B cell (primary cell): ENCODE data around the gene CTBS. TPM values are rescaled to one million over a fixed set of nuclear protein-coding genes. Genes with fewer than 3 reads are reported as not detected.

Experiments
- ATAC-seq: fragments of 200-7000 bp; cut with Tn5 transposase; one replicate; pipeline ENCODE4 v1.10.0; 2021; ENCODE audit warnings: low read depth, mild to moderate bottlenecking, moderate number of reproducible peaks, moderate library complexity
- CTCF ChIA-PET: fragments of 350-600 bp; sonication (Branson Sonifier 250); formaldehyde crosslinking; loops from one replicate; lab custom pipeline; 2021; ENCODE audit warnings: antibody characterized with exemption, inconsistent platforms; lab: Charles Lee
- POLR2A ChIA-PET: fragments of 350-600 bp; sonication (Branson Sonifier 250); formaldehyde crosslinking; loops from one replicate; lab custom pipeline; 2021; ENCODE audit warnings: antibody characterized with exemption; lab: Charles Lee
- DNase-seq: peaks from one replicate; pipeline ENCODE4 v3.0.0; 2013
- H2AFZ ChIP-seq: 2 replicates; pipeline ENCODE4 v1.6.1; 2012; ENCODE audit warnings: mild to moderate bottlenecking, low read depth, low read length; ENCODE audit not compliant: insufficient read depth, poor library complexity, severe bottlenecking
- H3K27ac ChIP-seq, 2 donors: 1 replicate in 1 of 2; 2 replicates in 1 of 2; pipeline ENCODE4 v1.5.1; 2012 to 2013; ENCODE audit warnings: low read length in 2 of 2, mild to moderate bottlenecking in 2 of 2, moderate library complexity in 1 of 2
- H3K27me3 ChIP-seq, 4 experiments: fragments of 200-600 bp in 1 of 4; sonication (generic) in 1 of 4; replicated peaks in 1 of 4; 1 replicate in 2 of 4; 2 replicates in 2 of 4; pipeline versions ENCODE4 v1.6.1 to v1.7.0; 2013 to 2016; ENCODE audit warnings: low read length in 3 of 4, mild to moderate bottlenecking in 2 of 4, mixed read lengths in 1 of 4, moderate library complexity in 1 of 4; ENCODE audit not compliant: insufficient read depth in 4 of 4, control insufficient read depth in 3 of 4; ENCODE audit errors: control extremely low read depth in 1 of 4
- H3K36me3 ChIP-seq, 2 experiments: replicated peaks in 1 of 2; 1 replicate in 1 of 2; 2 replicates in 1 of 2; pipeline versions ENCODE4 v1.6.1 to v1.7.1; 2013; ENCODE audit warnings: low read length in 1 of 2; ENCODE audit not compliant: insufficient read depth in 2 of 2, control insufficient read depth in 1 of 2; ENCODE audit errors: control extremely low read depth in 1 of 2, extremely low read depth in 1 of 2
- H3K4me1 ChIP-seq, 2 donors: fragments of 200-600 bp in 1 of 2; sonication (generic) in 1 of 2; 1 replicate in 1 of 2; 2 replicates in 1 of 2; pipeline versions ENCODE4 v1.5.1 to v1.6.1; 2013 to 2017; ENCODE audit warnings: low read length in 2 of 2; ENCODE audit not compliant: control insufficient read depth in 2 of 2, insufficient read depth in 2 of 2
- H3K4me2 ChIP-seq: replicated peaks from 2 replicates; pipeline ENCODE3; 2012; ENCODE audit warnings: mild to moderate bottlenecking, low read depth, low read length; ENCODE audit not compliant: poor library complexity, severe bottlenecking
- H3K4me3 ChIP-seq, 5 experiments: fragments of 200-600 bp in 1 of 5; sonication (generic) in 1 of 5; 1 replicate in 3 of 5; 2 replicates in 2 of 5; pipeline versions ENCODE4 v1.5.1 to v1.7.0; 2011 to 2016; ENCODE audit warnings: low read length in 4 of 5, mild to moderate bottlenecking in 4 of 5, low read depth in 2 of 5, control low read depth in 1 of 5, moderate library complexity in 1 of 5; ENCODE audit not compliant: insufficient read depth in 1 of 5; ENCODE audit errors: control extremely low read depth in 1 of 5, extremely low read depth in 1 of 5
- H3K79me2 ChIP-seq: fragments of 200-600 bp; sonication (generic); one replicate; pipeline ENCODE4 v1.6.0; 2016; ENCODE audit warnings: low read length; ENCODE audit not compliant: control insufficient read depth, insufficient read depth
- H3K9ac ChIP-seq: fragments of 200-600 bp; sonication (generic); 2 replicates; pipeline ENCODE4 v1.6.1; 2017; ENCODE audit warnings: mild to moderate bottlenecking, low read length, moderate library complexity
- H3K9me3 ChIP-seq, 3 donors: one replicate each; pipeline versions ENCODE4 v1.6.1 to v1.7.1; 2013; ENCODE audit warnings: low read length in 2 of 3; ENCODE audit not compliant: control insufficient read depth in 2 of 3, insufficient read depth in 1 of 3; ENCODE audit errors: control extremely low read depth in 1 of 3
- H4K20me1 ChIP-seq: 2 replicates; pipeline ENCODE4 v1.6.0; 2012; ENCODE audit warnings: mild to moderate bottlenecking, low read length; ENCODE audit not compliant: insufficient read depth, control insufficient read depth, poor library complexity, severe bottlenecking
- H3K27ac Mint-ChIP-seq: one replicate; pipeline ENCODE4 v1.8.0; 2021; ENCODE audit warnings: mixed read lengths
- H3K27me3 Mint-ChIP-seq: one replicate; pipeline ENCODE4 v1.8.0; 2021; ENCODE audit warnings: mixed read lengths
- H3K4me1 Mint-ChIP-seq: one replicate; pipeline ENCODE4 v1.8.0; 2021; ENCODE audit warnings: mixed read lengths
- H3K4me3 Mint-ChIP-seq: one replicate; pipeline ENCODE4 v1.8.0; 2021; ENCODE audit warnings: mixed read lengths
- H3K9me3 Mint-ChIP-seq: one replicate; pipeline ENCODE4 v1.8.0; 2022; ENCODE audit warnings: mixed read lengths; ENCODE audit not compliant: insufficient read depth
- EZH2 ChIP-seq: IDR thresholded peaks from 2 replicates; pipeline ENCODE4 v1.6.1; 2012; ENCODE audit warnings: borderline replicate concordance, low read depth, mild to moderate bottlenecking, moderate library complexity, low read length; ENCODE audit not compliant: insufficient read depth, poor library complexity, severe bottlenecking
- WGBS: methylation state at CpG from one replicate; pipeline ENCODE4 v1.1.5; 2013; ENCODE audit warnings: missing lambda C conversion rate; ENCODE audit not compliant: insufficient coverage; 5-methylcytosine and 5-hydroxymethylcytosine counted together
- intact Hi-C: fragments of 100-400 bp; cut with micrococcal nuclease; formaldehyde crosslinking; loops from one replicate; pipeline ENCODE4 v1.10.0; 2022
- polyA plus RNA-seq: library from polyadenylated mRNA; depleted of rRNA; stranded (reverse); fragments of >200 nt; gene quantifications from 2 replicates; pipeline ENCODE4 v1.2.3, GENCODE V29; 2012
- total RNA-seq, 2 donors: library from RNA; stranded (reverse); fragments of 120-200 nt in 1 of 2; gene quantifications; 1 replicate in 1 of 2; 2 replicates in 1 of 2; pipeline versions ENCODE4 v1.2.3 to v1.2.4, GENCODE V29; 2013 to 2022
- TF ChIP-seq, protein P1 (sequence below): fragments of 200-600 bp; IDR thresholded peaks from one replicate; pipeline ENCODE4 v1.8.0; 2022; ENCODE audit warnings: antibody characterized with exemption, mild to moderate bottlenecking

Gene CTBS
- total and polyA plus RNA-seq, 2 donors (not counting 1 experiment from before 2014, with no cell fraction given): 13.6 to 19.1 TPM

GRCh38 chr1:84603223-84603622 lies 29.0 kb upstream of the CTBS start:
- H3K4me2 ChIP-seq: no peak overlapping the region
- CTCF ChIA-PET: interaction anchor here (1.4 kb wide), 1 partner anchor 17 kb away, joined by 6 read pairs; no protein-coding TSS in a partner anchor
- H3K9me3 Mint-ChIP-seq: peaks cover 8% of the 10 kb centered on the region

GRCh38 chr1:84600796-84601195 lies 26.6 kb upstream of the CTBS start:
- no peak overlapping the region for H2AFZ ChIP-seq
- Mint-ChIP-seq H3K4me1 (peaks cover 12% of the 10 kb centered on the region), H3K9me3 (peaks cover 5% of the 10 kb centered on the region), H3K27me3 (no peaks in the 10 kb centered on the region), H3K27ac (no peak overlapping the region), H3K4me3 (no peak overlapping the region)
- H3K9ac ChIP-seq: no peak overlapping the region
- no peak for ATAC-seq
- TF ChIP-seq, protein P1, sequence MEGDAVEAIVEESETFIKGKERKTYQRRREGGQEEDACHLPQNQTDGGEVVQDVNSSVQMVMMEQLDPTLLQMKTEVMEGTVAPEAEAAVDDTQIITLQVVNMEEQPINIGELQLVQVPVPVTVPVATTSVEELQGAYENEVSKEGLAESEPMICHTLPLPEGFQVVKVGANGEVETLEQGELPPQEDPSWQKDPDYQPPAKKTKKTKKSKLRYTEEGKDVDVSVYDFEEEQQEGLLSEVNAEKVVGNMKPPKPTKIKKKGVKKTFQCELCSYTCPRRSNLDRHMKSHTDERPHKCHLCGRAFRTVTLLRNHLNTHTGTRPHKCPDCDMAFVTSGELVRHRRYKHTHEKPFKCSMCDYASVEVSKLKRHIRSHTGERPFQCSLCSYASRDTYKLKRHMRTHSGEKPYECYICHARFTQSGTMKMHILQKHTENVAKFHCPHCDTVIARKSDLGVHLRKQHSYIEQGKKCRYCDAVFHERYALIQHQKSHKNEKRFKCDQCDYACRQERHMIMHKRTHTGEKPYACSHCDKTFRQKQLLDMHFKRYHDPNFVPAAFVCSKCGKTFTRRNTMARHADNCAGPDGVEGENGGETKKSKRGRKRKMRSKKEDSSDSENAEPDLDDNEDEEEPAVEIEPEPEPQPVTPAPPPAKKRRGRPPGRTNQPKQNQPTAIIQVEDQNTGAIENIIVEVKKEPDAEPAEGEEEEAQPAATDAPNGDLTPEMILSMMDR: no peak
- WGBS: 83% methylated on average over 5 of the region's 5 CpGs
- CTCF ChIA-PET: no interaction called here
- peaks cover 2 to 18% (median 15%) of the 10 kb centered on the region in 3 donors for H3K9me3 ChIP-seq
- H3K4me3 ChIP-seq: no peak overlapping the region
- no peaks in the 10 kb centered on the region for H3K79me2 ChIP-seq
- DNase-seq: no peak
- no peaks in the 10 kb centered on the region for H4K20me1 ChIP-seq
- intact Hi-C loops: no loop called here
- no peak overlapping the region for H3K4me2 ChIP-seq
- no peak overlapping the region for H3K27ac ChIP-seq
- no peaks in the 10 kb centered on the region for H3K4me1 ChIP-seq
- no peaks in the 10 kb centered on the region for H3K36me3 ChIP-seq
- POLR2A ChIA-PET: no interaction called here
- peaks cover 0 to 4% (median 0%) of the 10 kb centered on the region in 4 experiments for H3K27me3 ChIP-seq

More at GRCh38 chr1:84603223-84603622, 29.0 kb upstream of the CTBS start:
- H3K27me3 ChIP-seq: peaks cover 0 to 17% (median 0%) of the 10 kb centered on the region in 4 experiments
- no peaks in the 10 kb centered on the region for H4K20me1 ChIP-seq
- no CpG with 5 or more reads among the region's 2 CpGs for WGBS
- H2AFZ ChIP-seq: no peak overlapping the region
- H3K36me3 ChIP-seq: no peaks in the 10 kb centered on the region
- H3K79me2 ChIP-seq: no peaks in the 10 kb centered on the region
- POLR2A ChIA-PET: no interaction called here
- no peak overlapping the region for H3K4me3 ChIP-seq
- H3K4me3 Mint-ChIP-seq: no peak overlapping the region
- intact Hi-C loops: no loop called here
- H3K9ac ChIP-seq: no peak overlapping the region
- H3K27ac ChIP-seq: no peak overlapping the region
- no peaks in the 10 kb centered on the region for H3K27me3 Mint-ChIP-seq
- H3K4me1 Mint-ChIP-seq: peaks cover 12% of the 10 kb centered on the region
- TF ChIP-seq, protein P1: no peak
- TF ChIP-seq EZH2: no peak
- H3K27ac Mint-ChIP-seq: no peak overlapping the region
- no peaks in the 10 kb centered on the region for H3K4me1 ChIP-seq
- no peak for ATAC-seq
- peaks cover 6 to 26% (median 25%) of the 10 kb centered on the region in 3 donors for H3K9me3 ChIP-seq
- DNase-seq: no peak
